H9 (cell line): ENCODE data around the gene ADAMTS5. TPM values are rescaled to one million over a fixed set of nuclear protein-coding genes. Genes with fewer than 3 reads are reported as not detected.

Experiments
- DNase-seq: peaks from one replicate; pipeline ENCODE4 v3.0.0-alpha.2; 2017
- H2AFZ ChIP-seq: one replicate; pipeline ENCODE4 v1.6.1; 2013; ENCODE audit warnings: mild to moderate bottlenecking, low read length, control low read depth, moderate library complexity
- H2AK5ac ChIP-seq: 2 replicates; pipeline ENCODE4 v1.6.1; 2013; ENCODE audit warnings: low read length, control low read depth, mixed read lengths; ENCODE audit not compliant: insufficient read length
- H2BK120ac ChIP-seq: one replicate; pipeline ENCODE4 v1.6.1; 2013; ENCODE audit warnings: low read depth, mild to moderate bottlenecking, low read length, control low read depth, inconsistent platforms; ENCODE audit not compliant: poor library complexity, severe bottlenecking
- H2BK12ac ChIP-seq: 2 replicates; pipeline ENCODE4 v1.6.1; 2013; ENCODE audit warnings: low read length, control low read depth, mixed read lengths, low read depth; ENCODE audit not compliant: insufficient read length
- H2BK15ac ChIP-seq: 2 replicates; pipeline ENCODE4 v1.6.1; 2013; ENCODE audit warnings: low read depth, low read length, control low read depth
- H2BK20ac ChIP-seq: one replicate; pipeline ENCODE4 v1.6.1; 2013; ENCODE audit warnings: low read depth, mild to moderate bottlenecking, low read length, control low read depth, inconsistent platforms; ENCODE audit not compliant: poor library complexity, severe bottlenecking
- H2BK5ac ChIP-seq: 2 replicates; pipeline ENCODE4 v1.6.1; 2013; ENCODE audit warnings: low read length, control low read depth, mixed read lengths; ENCODE audit not compliant: insufficient read length
- H3K14ac ChIP-seq: 2 replicates; pipeline ENCODE4 v1.6.1; 2013; ENCODE audit warnings: low read length, control low read depth; ENCODE audit not compliant: insufficient read depth
- H3K18ac ChIP-seq: 2 replicates; pipeline ENCODE4 v1.6.1; 2013; ENCODE audit warnings: low read depth, mild to moderate bottlenecking, mixed read lengths, low read length, control low read depth; ENCODE audit not compliant: insufficient read length
- H3K23ac ChIP-seq: 2 replicates; pipeline ENCODE4 v1.6.1; 2013; ENCODE audit warnings: low read length, control low read depth, mixed read lengths, low read depth; ENCODE audit not compliant: insufficient read length
- H3K23me2 ChIP-seq: 2 replicates; pipeline ENCODE4 v1.6.1; 2013; ENCODE audit warnings: low read depth, mild to moderate bottlenecking, mixed read lengths, low read length, control low read depth; ENCODE audit not compliant: insufficient read length, poor library complexity, severe bottlenecking
- H3K27ac ChIP-seq: 2 replicates; pipeline ENCODE4 v1.5.1; 2013; ENCODE audit warnings: low read length, control low read depth, mixed read lengths, low read depth; ENCODE audit not compliant: insufficient read length
- H3K27me3 ChIP-seq: 2 replicates; pipeline ENCODE4 v1.6.1; 2013; ENCODE audit warnings: low read length, control low read depth, inconsistent platforms; ENCODE audit not compliant: insufficient read depth
- H3K4ac ChIP-seq: 2 replicates; pipeline ENCODE4 v1.6.1; 2013; ENCODE audit warnings: low read depth, mild to moderate bottlenecking, control low read depth, inconsistent platforms, low read length, moderate library complexity
- H3K4me1 ChIP-seq: 2 replicates; pipeline ENCODE4 v1.6.1; 2013; ENCODE audit warnings: low read length, control low read depth, inconsistent platforms; ENCODE audit not compliant: insufficient read depth
- H3K4me2 ChIP-seq: 2 replicates; pipeline ENCODE4 v1.6.1; 2013; ENCODE audit warnings: low read length, control low read depth, mixed read lengths; ENCODE audit not compliant: insufficient read length, insufficient read depth
- H3K56ac ChIP-seq: 2 replicates; pipeline ENCODE4 v1.6.1; 2013; ENCODE audit warnings: low read depth, mild to moderate bottlenecking, mixed read lengths, low read length, control low read depth; ENCODE audit not compliant: insufficient read length
- H3K79me1 ChIP-seq: 2 replicates; pipeline ENCODE4 v1.6.1; 2013; ENCODE audit warnings: low read depth, mild to moderate bottlenecking, moderate library complexity, low read length, control low read depth, inconsistent platforms; ENCODE audit not compliant: insufficient read depth, poor library complexity, severe bottlenecking
- H3K79me2 ChIP-seq: 2 replicates; pipeline ENCODE4 v1.6.1; 2013; ENCODE audit warnings: low read length, control low read depth, inconsistent platforms; ENCODE audit not compliant: insufficient read depth
- H3K9ac ChIP-seq: 2 replicates; pipeline ENCODE4 v1.6.1; 2013; ENCODE audit warnings: low read length, control low read depth, mixed read lengths; ENCODE audit not compliant: insufficient read length; ENCODE audit errors: extremely low read depth
- H3K9me3 ChIP-seq: one replicate; pipeline ENCODE4 v1.6.1; 2013; ENCODE audit warnings: low read depth, low read length, inconsistent platforms; ENCODE audit not compliant: control insufficient read depth
- H3T11ph ChIP-seq: one replicate; pipeline ENCODE4 v1.6.1; 2013; ENCODE audit warnings: mild to moderate bottlenecking, low read length, control low read depth, inconsistent platforms
- H4K20me1 ChIP-seq: one replicate; pipeline ENCODE4 v1.6.1; 2013; ENCODE audit not compliant: control insufficient read depth, insufficient read length, insufficient read depth
- H4K5ac ChIP-seq: 2 replicates; pipeline ENCODE4 v1.6.1; 2013; ENCODE audit warnings: low read depth, mild to moderate bottlenecking, mixed read lengths, low read length, control low read depth; ENCODE audit not compliant: insufficient read length
- H4K8ac ChIP-seq: replicated peaks from 2 replicates; pipeline ENCODE4 v1.6.1; 2013; ENCODE audit warnings: low read length, control low read depth, mixed read lengths, low read depth; ENCODE audit not compliant: insufficient read length
- H4K91ac ChIP-seq: 2 replicates; pipeline ENCODE4 v1.6.1; 2013; ENCODE audit warnings: low read depth, mild to moderate bottlenecking, moderate library complexity, mixed read lengths, low read length, control low read depth; ENCODE audit not compliant: insufficient read length
- H3K27ac Mint-ChIP-seq, 3 experiments: 2 replicates in 2 of 3; 3 replicates in 1 of 3; pipeline ENCODE4 v1.8.0; 2020 to 2021; ENCODE audit warnings: mixed read lengths in 3 of 3, mild to moderate bottlenecking in 1 of 3, moderate library complexity in 1 of 3
- H3K27me3 Mint-ChIP-seq: 2 replicates; pipeline ENCODE4 v1.8.0; 2021; ENCODE audit warnings: low read depth, mild to moderate bottlenecking, moderate library complexity, mixed read lengths
- H3K36me3 Mint-ChIP-seq, 3 experiments: 2 replicates in 2 of 3; 3 replicates in 1 of 3; pipeline ENCODE4 v1.8.0; 2020 to 2021; ENCODE audit warnings: low read depth in 3 of 3, mixed read lengths in 3 of 3; ENCODE audit not compliant: insufficient read depth in 1 of 3
- H3K4me1 Mint-ChIP-seq, 2 experiments: 2 replicates each; pipeline ENCODE4 v1.8.0; 2020; ENCODE audit warnings: mixed read lengths in 2 of 2
- H3K4me3 Mint-ChIP-seq, 2 experiments: 2 replicates in 1 of 2; 3 replicates in 1 of 2; pipeline ENCODE4 v1.8.0; 2020 to 2021; ENCODE audit warnings: mild to moderate bottlenecking in 2 of 2, mixed read lengths in 2 of 2, moderate library complexity in 1 of 2
- H3K9me3 Mint-ChIP-seq, 2 experiments: 2 replicates in 1 of 2; 3 replicates in 1 of 2; pipeline ENCODE4 v1.8.0; 2020; ENCODE audit warnings: mild to moderate bottlenecking in 2 of 2, mixed read lengths in 2 of 2, moderate library complexity in 1 of 2
- WGBS: extraction: QIAGEN DNeasy Blood & Tissue Kit; methylation state at CpG from one replicate; pipeline ENCODE4 v1.1.7; 2013; ENCODE audit warnings: missing lambda C conversion rate, low lambda C conversion rate, mixed read lengths; ENCODE audit not compliant: insufficient read length; ENCODE audit errors: extremely low coverage; 5-methylcytosine and 5-hydroxymethylcytosine counted together
- total RNA-seq: library from RNA; stranded (reverse); gene quantifications from 2 replicates; pipeline ENCODE4 v1.2.1, GENCODE V29; 2021
- TF ChIP-seq, protein P1 (sequence below): fragments of 200-600 bp; sonication (generic); conservative IDR thresholded peaks from 3 replicates; pipeline ENCODE4 v1.8.0; 2021; ENCODE audit warnings: antibody characterized with exemption, mild to moderate bottlenecking

Gene ADAMTS5
- total RNA-seq, 1 experiment from 2014 or later = 0.90 TPM

DNA sequence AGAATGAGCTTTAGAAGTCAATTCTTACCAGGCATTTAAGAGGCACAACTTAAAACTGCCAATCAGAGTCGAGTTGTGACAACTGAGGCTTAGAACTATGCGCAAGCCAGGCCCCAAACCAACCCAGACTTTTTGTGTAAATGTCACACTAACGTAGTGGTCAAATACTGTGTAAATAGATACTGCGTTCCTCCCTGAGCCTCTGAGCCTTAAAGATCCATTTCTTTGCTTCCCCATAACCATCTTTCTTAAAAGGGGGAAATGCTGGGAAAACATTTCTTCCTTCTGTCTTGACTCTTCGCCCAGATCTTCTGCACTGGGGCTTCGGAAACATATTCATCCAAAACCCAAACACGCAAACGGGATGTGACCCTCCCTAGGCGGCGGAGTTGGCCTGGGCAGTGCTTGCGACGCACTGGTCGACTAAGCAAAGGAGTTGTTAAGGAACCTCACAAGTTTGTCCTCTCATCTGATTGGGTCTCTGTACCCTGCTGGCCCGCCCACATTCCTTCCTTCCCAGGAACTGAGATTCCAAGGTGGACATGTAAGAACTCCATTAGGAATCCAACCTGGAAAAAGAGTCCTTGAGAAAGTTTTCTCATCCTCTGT lies 2.6 kb downstream of the ADAMTS5 start:
- Histone ChIP-seq H2BK12ac (no peak overlapping the region), H4K5ac (no peak overlapping the region), H3K79me1 (no peaks in the 10 kb centered on the region), H2AK5ac (no peak overlapping the region), H4K20me1 (no peaks in the 10 kb centered on the region), H2BK15ac (no peak overlapping the region), H3K27me3 (peaks cover 7% of the 10 kb centered on the region; the same call in 1 of the 2 replicates), H2BK120ac (no peak overlapping the region), H2BK20ac (no peak overlapping the region), H3K9me3 (no peaks in the 10 kb centered on the region), H3K56ac (no peak overlapping the region), H3K4me1 (peaks cover 4% of the 10 kb centered on the region; the same call in 1 of the 2 replicates), H3T11ph (no peak overlapping the region), H2BK5ac (no peak overlapping the region), H3K79me2 (no peaks in the 10 kb centered on the region), H4K8ac (no peak overlapping the region), H4K91ac (no peak overlapping the region), H3K9ac (no peak overlapping the region), H3K4ac (no peak overlapping the region), H3K18ac (no peak overlapping the region), H3K27ac (no peak overlapping the region), H3K14ac (no peak overlapping the region), H2AFZ (no peak overlapping the region), H3K23me2 (peaks cover 23% of the 10 kb centered on the region), H3K4me2 (no peak overlapping the region), H3K23ac (no peak overlapping the region)
- TF ChIP-seq, protein P1, sequence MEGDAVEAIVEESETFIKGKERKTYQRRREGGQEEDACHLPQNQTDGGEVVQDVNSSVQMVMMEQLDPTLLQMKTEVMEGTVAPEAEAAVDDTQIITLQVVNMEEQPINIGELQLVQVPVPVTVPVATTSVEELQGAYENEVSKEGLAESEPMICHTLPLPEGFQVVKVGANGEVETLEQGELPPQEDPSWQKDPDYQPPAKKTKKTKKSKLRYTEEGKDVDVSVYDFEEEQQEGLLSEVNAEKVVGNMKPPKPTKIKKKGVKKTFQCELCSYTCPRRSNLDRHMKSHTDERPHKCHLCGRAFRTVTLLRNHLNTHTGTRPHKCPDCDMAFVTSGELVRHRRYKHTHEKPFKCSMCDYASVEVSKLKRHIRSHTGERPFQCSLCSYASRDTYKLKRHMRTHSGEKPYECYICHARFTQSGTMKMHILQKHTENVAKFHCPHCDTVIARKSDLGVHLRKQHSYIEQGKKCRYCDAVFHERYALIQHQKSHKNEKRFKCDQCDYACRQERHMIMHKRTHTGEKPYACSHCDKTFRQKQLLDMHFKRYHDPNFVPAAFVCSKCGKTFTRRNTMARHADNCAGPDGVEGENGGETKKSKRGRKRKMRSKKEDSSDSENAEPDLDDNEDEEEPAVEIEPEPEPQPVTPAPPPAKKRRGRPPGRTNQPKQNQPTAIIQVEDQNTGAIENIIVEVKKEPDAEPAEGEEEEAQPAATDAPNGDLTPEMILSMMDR = no peak
- Mint-ChIP-seq H3K9me3 (no peaks in the 10 kb centered on the region), H3K27ac (no peak overlapping the region), H3K4me1 (peaks cover 28 to 31% of the 10 kb centered on the region in 2 experiments), H3K27me3 (peaks cover 50% of the 10 kb centered on the region), H3K36me3 (peaks cover 0 to 1% (median 0%) of the 10 kb centered on the region in 3 experiments; a peak in 2 of 7 replicates), H3K4me3 (peak overlapping the region; percentile 12 to 76; a peak in 1 of 5 replicates)
- DNase-seq = peak; percentile 83
- no CpG with 5 or more reads among the region's 14 CpGs for WGBS
